Caco-2 (cell line): Measurements from ENCODE around the gene CD1B. TPM values are rescaled to one million over a fixed set of nuclear protein-coding genes. Genes with fewer than 3 reads are reported as not detected.
"Not testable (repeated sequence)": the region's sequence is repeated elsewhere in the genome, so short reads cannot be mapped to it uniquely, and the experiment has no call there.

Experiments
- BruUV-seq: library from RNA; stranded (reverse); fragments of 400-500 nt; replicated peaks from 2 replicates; lab custom pipeline; 2021; lab: Mats Ljungman, UMichigan
- CTCF ChIA-PET: fragments of 300-600 bp; sonication (Branson Sonifier 250); formaldehyde crosslinking; loops from one replicate; lab custom pipeline; 2022; ENCODE audit warnings: antibody characterized with exemption; lab: Charles Lee
- POLR2A ChIA-PET: fragments of 300-600 bp; sonication (Branson Sonifier 250); formaldehyde crosslinking; loops from one replicate; lab custom pipeline; 2022; ENCODE audit warnings: antibody characterized with exemption; lab: Charles Lee
- DNase-seq, 2 experiments: peaks; one replicate each; pipeline versions ENCODE4 v3.0.0 to v3.0.0-alpha.2; 2020 to 2022
- H3K27me3 ChIP-seq: replicated peaks from 2 replicates; pipeline ENCODE4 v1.6.0; 2011; ENCODE audit warnings: low read length; ENCODE audit not compliant: control insufficient read depth, insufficient read depth
- H3K36me3 ChIP-seq: 2 replicates; pipeline ENCODE4 v1.5.1; 2011; ENCODE audit warnings: low read length; ENCODE audit not compliant: control insufficient read depth, insufficient read depth
- H3K4me1 ChIP-seq: fragments of 250-450 bp; sonication (Bioruptor Pico); 2 replicates; pipeline ENCODE4 v1.5.1; 2020; ENCODE audit warnings: mild to moderate bottlenecking
- H3K4me3 ChIP-seq: 2 replicates; pipeline ENCODE4 v1.5.1; 2011; ENCODE audit warnings: low read depth, mild to moderate bottlenecking, control low read depth, low read length
- H3K9me3 ChIP-seq: fragments of 250-450 bp; sonication (Bioruptor Pico); 2 replicates; pipeline ENCODE4 v1.5.1; 2020; ENCODE audit warnings: mild to moderate bottlenecking, moderate library complexity
- H3K27ac Mint-ChIP-seq: one replicate; pipeline ENCODE4 v1.8.0; 2022; ENCODE audit warnings: mixed read lengths; ENCODE audit not compliant: unreplicated experiment
- H3K27me3 Mint-ChIP-seq: one replicate; pipeline ENCODE4 v1.8.0; 2022; ENCODE audit warnings: mixed read lengths; ENCODE audit not compliant: insufficient read depth, unreplicated experiment
- H3K36me3 Mint-ChIP-seq: one replicate; pipeline ENCODE4 v1.8.0; 2022; ENCODE audit warnings: mild to moderate bottlenecking, mixed read lengths; ENCODE audit not compliant: insufficient read depth, unreplicated experiment
- H3K4me1 Mint-ChIP-seq: one replicate; pipeline ENCODE4 v1.8.0; 2022; ENCODE audit warnings: low read depth, mixed read lengths; ENCODE audit not compliant: unreplicated experiment
- H3K4me3 Mint-ChIP-seq: one replicate; pipeline ENCODE4 v1.8.0; 2022; ENCODE audit warnings: mild to moderate bottlenecking, moderate library complexity, mixed read lengths; ENCODE audit not compliant: unreplicated experiment
- H3K9me3 Mint-ChIP-seq: one replicate; pipeline ENCODE4 v1.8.0; 2022; ENCODE audit warnings: mixed read lengths; ENCODE audit not compliant: unreplicated experiment
- CTCF ChIP-seq, 2 experiments: fragments of 200-600 bp in 1 of 2; IDR thresholded peaks; 1 replicate in 1 of 2; 2 replicates in 1 of 2; pipeline versions ENCODE4 v1.5.1 to v1.8.0; 2011 to 2022; ENCODE audit warnings: antibody characterized with exemption in 1 of 2, control low read depth in 1 of 2, inconsistent platforms in 1 of 2, low read depth in 1 of 2, low read length in 1 of 2, mild to moderate bottlenecking in 1 of 2, moderate library complexity in 1 of 2; ENCODE audit not compliant: insufficient read depth in 1 of 2, severe bottlenecking in 1 of 2, unreplicated experiment in 1 of 2
- intact Hi-C: fragments of 100-400 bp; cut with micrococcal nuclease; formaldehyde crosslinking; loops from one replicate; pipeline ENCODE4 v1.10.0; 2022; ENCODE audit not compliant: unreplicated experiment
- total RNA-seq: library from RNA; stranded (reverse); gene quantifications from 2 replicates; pipeline ENCODE4 v1.2.3, GENCODE V29; 2022

Gene CD1B
- total RNA-seq, 1 experiment from 2014 or later: not detected

- no peak for DNase-seq
- H3K9me3 ChIP-seq: no peaks in the 10 kb centered on the region
- H3K4me3 Mint-ChIP-seq: no peak overlapping the region
- H3K27ac Mint-ChIP-seq: no peak overlapping the region
- TF ChIP-seq CTCF (IDR thresholded peaks at IDR 0.05; ENCODE audit: insufficient read depth in 1 of 2, low read depth in 1 of 2, low read length in 1 of 2, severe bottlenecking in 1 of 2, unreplicated experiment in 1 of 2): no peak
- BruUV-seq: no TSS peak
- ChIA-PET POLR2A (no interaction called here), CTCF (no interaction called here)
- H3K4me3 ChIP-seq: no peak overlapping the region
- H3K27me3 ChIP-seq: no peaks in the 10 kb centered on the region
- H3K4me1 ChIP-seq: no peaks in the 10 kb centered on the region
- no peaks in the 10 kb centered on the region for H3K9me3 Mint-ChIP-seq
- intact Hi-C loops: no loop called here
- H3K27me3 Mint-ChIP-seq: no peaks in the 10 kb centered on the region
- no peaks in the 10 kb centered on the region for H3K4me1 Mint-ChIP-seq
- H3K36me3 ChIP-seq: no peaks in the 10 kb centered on the region
- H3K36me3 Mint-ChIP-seq: no peaks in the 10 kb centered on the region
Observed at GRCh38 chr1:158285756-158286241, 45.5 kb downstream of the CD1B start.

GRCh38 chr1:158283965-158284364 lies 47.4 kb downstream of the CD1B start:
- Histone ChIP-seq H3K4me3 (no peak overlapping the region), H3K4me1 (no peaks in the 10 kb centered on the region), H3K36me3 (no peaks in the 10 kb centered on the region), H3K9me3 (no peaks in the 10 kb centered on the region), H3K27me3 (no peaks in the 10 kb centered on the region)
- CTCF ChIA-PET: no interaction called here
- H3K4me3 Mint-ChIP-seq: no peak overlapping the region
- no peak for DNase-seq
- BruUV-seq: no TSS peak
- no peaks in the 10 kb centered on the region for H3K9me3 Mint-ChIP-seq
- H3K27ac Mint-ChIP-seq: no peak overlapping the region
- POLR2A ChIA-PET: no interaction called here
- no peaks in the 10 kb centered on the region for H3K4me1 Mint-ChIP-seq
- no peaks in the 10 kb centered on the region for H3K36me3 Mint-ChIP-seq
- no peak for TF ChIP-seq CTCF (IDR thresholded peaks at IDR 0.05; ENCODE audit: insufficient read depth in 1 of 2, low read depth in 1 of 2, low read length in 1 of 2, severe bottlenecking in 1 of 2, unreplicated experiment in 1 of 2)
- intact Hi-C loops: no loop called here
- H3K27me3 Mint-ChIP-seq: no peaks in the 10 kb centered on the region

GRCh38 chr1:158282421-158282820 lies 48.9 kb downstream of the CD1B start:
- H3K9me3 Mint-ChIP-seq, POLR2A ChIA-PET, CTCF ChIA-PET, BruUV-seq, H3K4me1 ChIP-seq, H3K36me3 ChIP-seq, H3K27me3 Mint-ChIP-seq, H3K27ac Mint-ChIP-seq, H3K4me1 Mint-ChIP-seq, DNase-seq, H3K4me3 Mint-ChIP-seq, intact Hi-C loops, H3K4me3 ChIP-seq, H3K27me3 ChIP-seq, H3K9me3 ChIP-seq, H3K36me3 Mint-ChIP-seq: not testable (repeated sequence)

Other genes with a start within 250 kb of the CD1B start
- gene CD1D, start 150.6 kb downstream of the CD1B start, total RNA-seq: not detected in 2 replicates
- gene CD1A, start 77.1 kb downstream of the CD1B start, total RNA-seq: not detected in 2 replicates
- not detected in 2 replicates for gene CD1C, start 41.6 kb downstream of the CD1B start, total RNA-seq
- not detected in 2 replicates for gene CD1E, start 22.4 kb upstream of the CD1B start, total RNA-seq
- not detected in 2 replicates for gene OR10T2, start 67.9 kb upstream of the CD1B start, total RNA-seq
- gene OR10K2, start 94.7 kb upstream of the CD1B start, total RNA-seq: not detected in 2 replicates
- gene OR10K1, start 130.3 kb upstream of the CD1B start, total RNA-seq: not detected in 2 replicates
- gene OR10R2, start 140.7 kb upstream of the CD1B start, total RNA-seq: not detected in 2 replicates
- gene OR6Y1, start 222.9 kb upstream of the CD1B start, total RNA-seq: not detected in 2 replicates
- not detected in 2 replicates for gene OR6P1, start 239.0 kb upstream of the CD1B start, total RNA-seq
- gene OR10X1, start 248.4 kb upstream of the CD1B start, total RNA-seq: not detected in 2 replicates